MM.1S (cell line): ENCODE results near the gene B9D2.

ENCODE experiments used
- CTCF ChIP-seq: fragments of 300-600 bp; sonication (generic); IDR thresholded peaks from 2 replicates; pipeline ENCODE4 v1.5.1; 2016; ENCODE audit warnings: antibody characterized with exemption, low read length, mixed read lengths
- EZH2 ChIP-seq: fragments of 300-600 bp; sonication (generic); optimal IDR thresholded peaks from 2 replicates; pipeline ENCODE3; 2017; ENCODE audit warnings: low read depth, mild to moderate bottlenecking, antibody characterized with exemption, low read length, mixed read lengths
- EZH2phosphoT487 ChIP-seq: fragments of 300-600 bp; sonication (generic); IDR thresholded peaks from 2 replicates; pipeline ENCODE4 v1.6.1; 2018; ENCODE audit warnings: antibody characterized with exemption, low read length

GRCh38 chr19:41354343-41354953, 9.5 kb downstream of the B9D2 start:
- TF ChIP-seq CTCF (no peak), EZH2 (no peak), EZH2phosphoT487 (no peak)
